Thymus (tissue), 11 donors: ENCODE data around the gene HOOK1. TPM values are rescaled to one million over a fixed set of nuclear protein-coding genes. Genes with fewer than 3 reads are reported as not detected.
"Not testable (repeated sequence)": the region's sequence is repeated elsewhere in the genome, so short reads cannot be mapped to it uniquely, and the experiment has no call there.

Experiments used
- DNase-seq, 9 donors: peaks; one replicate each; pipeline ENCODE4 v3.0.0-alpha.2; 2013; ENCODE audit warnings: low spot score in 9 of 9, low read depth in 6 of 9, missing footprints in 1 of 9
- H3K27ac ChIP-seq, 2 donors: one replicate each; pipeline ENCODE4 v1.5.1; 2013; ENCODE audit warnings: control low read depth in 1 of 2, low read depth in 1 of 2, low read length in 1 of 2, mild to moderate bottlenecking in 1 of 2, moderate library complexity in 1 of 2
- H3K27me3 ChIP-seq, 2 donors: one replicate each; pipeline ENCODE4 v1.5.1; 2013; ENCODE audit warnings: low read length in 1 of 2; ENCODE audit not compliant: control insufficient read depth in 2 of 2, insufficient read depth in 1 of 2
- H3K36me3 ChIP-seq, 2 donors: one replicate each; pipeline ENCODE4 v1.5.1; 2013; ENCODE audit warnings: low read length in 1 of 2, mild to moderate bottlenecking in 1 of 2, moderate library complexity in 1 of 2; ENCODE audit not compliant: control insufficient read depth in 2 of 2, insufficient read depth in 2 of 2
- H3K4me1 ChIP-seq, 2 donors: one replicate each; pipeline ENCODE4 v1.5.1; 2013; ENCODE audit warnings: low read length in 2 of 2; ENCODE audit not compliant: control insufficient read depth in 2 of 2, insufficient read depth in 2 of 2
- H3K4me3 ChIP-seq, 2 donors: one replicate each; pipeline ENCODE4 v1.5.1; 2013; ENCODE audit warnings: low read length in 2 of 2, control low read depth in 1 of 2, mild to moderate bottlenecking in 1 of 2
- H3K9me3 ChIP-seq, 2 donors: one replicate each; pipeline ENCODE4 v1.5.1; 2013; ENCODE audit warnings: low read length in 1 of 2, mild to moderate bottlenecking in 1 of 2; ENCODE audit not compliant: control insufficient read depth in 2 of 2, insufficient read depth in 1 of 2
- whole genome bisulfite sequencing: extraction: QIAGEN DNeasy Blood & Tissue Kit; methylation state at CpG from one replicate; pipeline ENCODE4 v1.1.7; 2013; 5-methylcytosine and 5-hydroxymethylcytosine counted together
- polyA plus RNA-seq: library from polyadenylated mRNA; stranded (reverse); fragments of 200-250 nt; gene quantifications from one replicate; pipeline ENCODE4 v1.2.3, GENCODE V29; 2013
- total RNA-seq: library from RNA; stranded (reverse); fragments of 120-200 nt; gene quantifications from one replicate; pipeline ENCODE4 v1.2.4, GENCODE V29; 2013
- donor health status: healthy.

HOOK1 gene
- total and polyA plus RNA-seq, 2 donors: 4.0 to 4.7 TPM

- H3K27me3 ChIP-seq: no peaks in the 10 kb centered on the region
- no peak for DNase-seq
- H3K4me1 ChIP-seq: no peaks in the 10 kb centered on the region
- H3K36me3 ChIP-seq: no peaks in the 10 kb centered on the region
- WGBS: 96% methylated on average over 2 of the region's 2 CpGs
- H3K27ac ChIP-seq: no peak overlapping the region
- no peaks in the 10 kb centered on the region for H3K9me3 ChIP-seq
- H3K4me3 ChIP-seq: no peak overlapping the region
These were observed 30.3 kb downstream of the HOOK1 start for GRCh38 chr1:59845091-59845490.

- WGBS: 94% methylated on average over 3 of the region's 3 CpGs
- Histone ChIP-seq H3K27me3 (no peaks in the 10 kb centered on the region), H3K4me1 (no peaks in the 10 kb centered on the region), H3K9me3 (no peaks in the 10 kb centered on the region), H3K4me3 (no peak overlapping the region), H3K36me3 (no peaks in the 10 kb centered on the region), H3K27ac (no peak overlapping the region)
- DNase-seq: no peak
These were observed 31.6 kb downstream of the HOOK1 start for GRCh38 chr1:59846209-59846894.

GRCh38 chr1:59846895-59847282 lies 32.1 kb downstream of the HOOK1 start:
- Histone ChIP-seq H3K27ac (no peak overlapping the region), H3K4me3 (no peak overlapping the region), H3K36me3 (no peaks in the 10 kb centered on the region), H3K27me3 (no peaks in the 10 kb centered on the region), H3K9me3 (no peaks in the 10 kb centered on the region), H3K4me1 (no peaks in the 10 kb centered on the region)
- no peak for DNase-seq
- WGBS: 93% methylated on average over 2 of the region's 2 CpGs

DNA sequence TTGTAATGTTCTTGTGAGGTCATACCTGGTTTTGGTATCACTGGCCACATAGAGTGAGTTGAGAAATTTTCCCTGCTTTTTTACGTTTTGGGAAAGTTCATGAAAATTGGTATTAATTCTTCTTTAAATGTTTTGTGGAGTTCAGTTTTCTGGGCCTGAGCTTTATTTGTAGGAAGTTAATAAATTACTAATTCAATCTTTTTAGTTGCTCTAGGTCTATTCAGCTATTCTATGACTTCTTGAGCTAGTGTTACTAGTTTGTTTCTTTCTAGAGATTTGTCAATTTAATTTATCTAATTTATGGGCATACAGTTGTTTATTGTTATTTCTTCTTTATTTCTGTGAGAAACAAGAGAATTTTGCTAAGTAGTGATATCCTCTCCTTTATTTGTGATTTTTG lies 37.4 kb downstream of the HOOK1 start:
- WGBS: 97% methylated on average over 1 of the region's 1 CpG
- Histone ChIP-seq H3K27ac (no peak overlapping the region), H3K27me3 (no peaks in the 10 kb centered on the region), H3K4me1 (no peaks in the 10 kb centered on the region), H3K36me3 (no peaks in the 10 kb centered on the region), H3K4me3 (no peak overlapping the region), H3K9me3 (no peaks in the 10 kb centered on the region)
- no peak for DNase-seq

DNA sequence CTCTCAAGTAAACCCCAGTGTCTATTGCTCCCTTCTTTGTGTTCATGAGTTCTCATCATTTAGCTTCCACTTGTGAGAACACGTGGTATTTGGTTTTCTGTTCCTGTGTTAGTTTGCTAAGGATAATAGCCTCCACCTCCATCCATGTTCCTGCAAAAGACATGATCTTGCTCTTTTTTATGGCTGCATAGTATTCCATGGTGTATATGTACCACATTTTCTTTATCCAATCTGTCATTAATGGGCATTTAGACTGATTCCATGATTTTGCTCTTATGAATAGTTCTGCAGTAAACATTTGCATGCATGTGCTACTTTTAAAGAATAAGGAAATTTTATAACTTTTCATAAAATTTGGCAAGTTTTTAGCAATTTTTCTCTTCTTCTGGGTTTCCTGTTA lies 40.5 kb downstream of the HOOK1 start:
- not testable (repeated sequence) for H3K27me3 ChIP-seq, H3K36me3 ChIP-seq, H3K4me3 ChIP-seq, DNase-seq, H3K27ac ChIP-seq, H3K9me3 ChIP-seq, H3K4me1 ChIP-seq
- 97% methylated on average over 1 of the region's 1 CpG for WGBS

DNA sequence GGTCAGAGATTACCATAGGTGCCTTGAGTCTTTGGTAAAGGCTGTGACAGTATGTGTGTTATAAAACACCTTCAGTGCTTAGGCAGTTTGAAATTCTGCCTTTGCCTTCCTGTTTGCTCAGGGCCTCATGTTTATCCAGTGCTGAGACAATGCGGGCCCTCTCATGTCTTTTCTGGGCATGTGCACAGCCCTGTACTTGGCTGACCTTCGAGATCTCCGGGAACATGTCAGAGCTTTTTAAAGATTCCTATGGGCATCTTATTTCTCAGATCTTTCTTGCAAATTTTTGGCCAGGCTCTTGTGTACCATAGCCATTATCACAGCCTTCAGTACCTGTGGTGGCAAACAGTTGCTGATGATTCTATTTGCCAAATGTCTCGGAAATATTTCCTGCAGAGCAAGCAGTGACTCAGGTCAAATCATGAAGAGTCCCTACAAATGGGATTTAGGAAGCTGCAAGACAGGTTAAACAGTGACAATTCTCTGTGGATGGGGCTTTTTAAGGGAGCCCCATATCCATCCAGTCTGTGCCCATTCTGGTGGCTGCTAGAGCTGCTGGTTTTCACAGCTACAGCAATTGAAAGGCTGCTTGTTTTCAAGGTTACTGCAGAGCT lies 42.1 kb downstream of the HOOK1 start:
- no peaks in the 10 kb centered on the region for H3K4me1 ChIP-seq
- 93% methylated on average over 4 of the region's 4 CpGs for WGBS
- H3K4me3 ChIP-seq: no peak overlapping the region
- H3K36me3 ChIP-seq: no peaks in the 10 kb centered on the region
- no peak overlapping the region for H3K27ac ChIP-seq
- H3K9me3 ChIP-seq: no peaks in the 10 kb centered on the region
- no peak for DNase-seq
- no peaks in the 10 kb centered on the region for H3K27me3 ChIP-seq

DNA sequence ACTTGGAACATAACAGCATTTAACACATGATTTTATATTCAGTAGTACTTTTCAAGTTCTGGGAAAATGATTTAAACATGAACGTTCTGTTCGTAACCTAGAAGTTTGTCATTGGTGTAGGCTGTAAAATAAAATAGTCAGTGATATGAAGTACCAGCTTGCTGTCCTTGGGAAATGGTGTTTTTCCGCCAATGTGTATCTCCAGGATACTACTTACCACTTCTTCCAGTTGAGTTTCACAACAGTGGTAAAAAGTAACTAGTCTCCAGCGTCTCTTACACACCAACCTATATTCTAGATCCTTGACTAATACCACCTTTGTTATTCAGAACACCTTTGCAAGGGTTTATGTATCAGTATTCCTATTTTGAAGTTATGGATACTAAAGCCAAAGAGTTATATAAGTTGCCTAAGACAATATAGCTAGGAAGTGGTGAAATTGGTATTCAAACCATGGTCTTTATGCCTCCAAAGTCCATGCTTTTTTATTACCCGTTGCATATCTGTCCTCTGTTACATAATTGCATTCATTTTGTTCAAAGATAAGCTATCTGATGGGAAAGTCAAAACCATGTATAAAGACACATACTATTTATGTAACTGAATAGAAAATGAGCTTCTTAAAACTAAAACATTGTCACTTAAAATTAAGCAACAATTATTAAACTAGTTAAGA lies 43.1 kb downstream of the HOOK1 start:
- no peak for DNase-seq
- Histone ChIP-seq H3K36me3 (no peaks in the 10 kb centered on the region), H3K4me1 (no peaks in the 10 kb centered on the region), H3K4me3 (no peak overlapping the region), H3K27ac (no peak overlapping the region), H3K9me3 (no peaks in the 10 kb centered on the region), H3K27me3 (no peaks in the 10 kb centered on the region)
- WGBS: 99% methylated on average over 5 of the region's 5 CpGs

GRCh38 chr1:59866462-59866861 lies 51.7 kb downstream of the HOOK1 start:
- Histone ChIP-seq H3K36me3 (no peaks in the 10 kb centered on the region), H3K27ac (no peak overlapping the region), H3K27me3 (no peaks in the 10 kb centered on the region), H3K9me3 (no peaks in the 10 kb centered on the region), H3K4me3 (no peak overlapping the region), H3K4me1 (no peaks in the 10 kb centered on the region)
- 94% methylated on average over 2 of the region's 2 CpGs for WGBS
- no peak for DNase-seq

DNA sequence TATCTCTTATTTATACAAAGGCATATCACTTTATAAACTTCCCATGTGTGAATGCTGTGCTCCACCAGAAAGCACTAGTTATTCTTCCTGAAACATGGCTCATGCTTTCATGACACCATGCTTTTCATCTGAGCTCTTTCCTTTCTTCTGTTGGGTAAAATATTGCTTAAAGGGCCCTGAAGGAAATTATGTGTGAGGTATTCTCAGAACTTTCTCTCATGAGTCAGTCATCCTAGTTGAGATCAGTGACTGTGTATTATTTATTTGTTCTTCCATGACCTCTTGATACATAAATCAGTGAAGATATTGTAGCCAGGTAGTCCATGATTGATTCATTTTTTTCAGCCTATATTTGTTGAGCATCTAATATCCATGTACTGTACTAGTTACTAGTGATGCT lies 57.0 kb downstream of the HOOK1 start:
- no peaks in the 10 kb centered on the region for H3K27me3 ChIP-seq
- no peaks in the 10 kb centered on the region for H3K36me3 ChIP-seq
- no peak overlapping the region for H3K27ac ChIP-seq
- H3K4me1 ChIP-seq: no peaks in the 10 kb centered on the region
- DNase-seq: no peak
- no peak overlapping the region for H3K4me3 ChIP-seq
- H3K9me3 ChIP-seq: no peaks in the 10 kb centered on the region
